Measurements from ENCODE around the gene PPIL6.

The PPIL6 gene

DNA sequence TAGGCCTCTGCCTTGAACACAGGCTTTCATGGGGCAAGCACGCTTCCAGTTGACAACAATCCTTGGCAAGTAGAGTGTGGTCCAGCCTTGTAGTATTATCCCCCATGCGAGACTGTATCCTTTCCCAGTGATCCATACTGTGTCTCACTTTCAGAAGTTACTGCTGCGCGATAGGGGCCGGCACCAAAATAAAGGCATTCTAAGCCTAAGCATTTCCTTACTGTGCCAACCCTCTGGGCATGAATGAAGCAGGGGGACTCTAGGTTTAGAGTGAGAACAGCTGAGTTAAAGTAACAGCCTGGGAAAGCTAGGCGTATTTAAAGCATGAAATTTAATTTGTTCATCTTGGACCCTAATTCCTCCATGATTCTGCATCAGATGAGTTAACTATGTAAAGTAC lies 97.5 kb downstream of the PPIL6 start:
- H4K91ac ChIP-seq (ENCODE audit: low read length): no peak overlapping the region
- H3K23ac ChIP-seq (ENCODE audit: low read length in 2 of 2): no peak overlapping the region
- H3K4me2 ChIP-seq (ENCODE audit: low read length, poor library complexity, severe bottlenecking): no peak overlapping the region
- H3K27me3 ChIP-seq (ENCODE audit: control insufficient read depth in 1 of 2, insufficient read depth in 1 of 2, low read length in 2 of 2): no peaks in the 10 kb centered on the region
- no peaks in the 10 kb centered on the region for H3K79me1 ChIP-seq (replicated peaks; ENCODE audit: low read length, poor library complexity, severe bottlenecking)
- H2AK5ac ChIP-seq (ENCODE audit: low read length, severe bottlenecking): no peak overlapping the region
- no peak overlapping the region for H3K4me3 ChIP-seq (ENCODE audit: insufficient read depth in 1 of 2, low read depth in 1 of 2, low read length in 2 of 2)
- no peaks in the 10 kb centered on the region for H3K4me1 ChIP-seq (ENCODE audit: control insufficient read depth, insufficient read depth, low read depth, low read length)
- no peak overlapping the region for H3K9ac ChIP-seq (ENCODE audit: low read length)
- no peak overlapping the region for H3K4ac ChIP-seq (ENCODE audit: low read depth in 1 of 2, low read length in 2 of 2)
- no peak overlapping the region for H3K14ac ChIP-seq (ENCODE audit: low read length in 2 of 2)
- H4K8ac ChIP-seq (ENCODE audit: low read length): no peak overlapping the region
- no peak overlapping the region for H3K27ac ChIP-seq (ENCODE audit: low read length, poor library complexity, severe bottlenecking)
- no peak overlapping the region for H3K18ac ChIP-seq (ENCODE audit: low read depth in 1 of 2, low read length in 2 of 2)
- no peak for DNase-seq
- H3K36me3 ChIP-seq (ENCODE audit: control insufficient read depth in 1 of 2, insufficient read depth in 2 of 2, low read depth in 1 of 2, low read length in 2 of 2): no peaks in the 10 kb centered on the region
- no peaks in the 10 kb centered on the region for H3K9me3 ChIP-seq (ENCODE audit: control insufficient read depth, low read length)
- no peak overlapping the region for H2BK120ac ChIP-seq (ENCODE audit: low read depth, low read length)
- no peak overlapping the region for H2BK15ac ChIP-seq (ENCODE audit: low read depth, poor library complexity, severe bottlenecking)
- no peak overlapping the region for H2AFZ ChIP-seq (ENCODE audit: low read depth, low read length)
- WGBS: 97% methylated on average over 5 of the region's 6 CpGs
- H2BK5ac ChIP-seq (ENCODE audit: low read depth, low read length, poor library complexity, severe bottlenecking): no peak overlapping the region
- no peak overlapping the region for H2BK12ac ChIP-seq (ENCODE audit: low read length in 2 of 2)

DNA sequence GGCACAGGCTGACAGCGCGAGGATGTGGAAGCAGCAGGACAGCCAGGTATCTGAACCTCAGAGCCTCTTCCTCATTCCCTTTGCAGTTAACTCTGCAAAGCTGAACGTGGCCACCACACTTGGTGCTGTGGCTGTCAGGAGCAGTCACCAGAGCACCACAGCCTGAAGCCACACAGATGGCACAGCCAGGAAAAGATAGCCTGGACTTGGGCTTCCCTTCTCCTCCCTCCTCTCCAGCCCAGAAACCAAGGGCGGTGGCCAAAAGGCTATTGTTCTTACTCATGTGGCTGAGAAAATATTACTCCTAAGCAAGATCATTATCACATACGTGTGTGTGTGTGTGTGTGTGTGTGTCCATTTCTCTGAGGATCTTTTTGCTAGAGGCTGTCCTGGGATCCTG lies 97.9 kb downstream of the PPIL6 start:
- H3K4me2 ChIP-seq (ENCODE audit: low read length, poor library complexity, severe bottlenecking): no peak overlapping the region
- DNase-seq: no peak
- no peak overlapping the region for H3K18ac ChIP-seq (ENCODE audit: low read depth in 1 of 2, low read length in 2 of 2)
- H3K4ac ChIP-seq (ENCODE audit: low read depth in 1 of 2, low read length in 2 of 2): no peak overlapping the region
- no peak overlapping the region for H3K27ac ChIP-seq (ENCODE audit: low read length, poor library complexity, severe bottlenecking)
- no peaks in the 10 kb centered on the region for H3K27me3 ChIP-seq (ENCODE audit: control insufficient read depth in 1 of 2, insufficient read depth in 1 of 2, low read length in 2 of 2)
- no peaks in the 10 kb centered on the region for H3K36me3 ChIP-seq (ENCODE audit: control insufficient read depth in 1 of 2, insufficient read depth in 2 of 2, low read depth in 1 of 2, low read length in 2 of 2)
- no peak overlapping the region for H4K8ac ChIP-seq (ENCODE audit: low read length)
- H3K9ac ChIP-seq (ENCODE audit: low read length): no peak overlapping the region
- no peaks in the 10 kb centered on the region for H3K9me3 ChIP-seq (ENCODE audit: control insufficient read depth, low read length)
- H4K91ac ChIP-seq (ENCODE audit: low read length): no peak overlapping the region
- no peaks in the 10 kb centered on the region for H3K79me1 ChIP-seq (replicated peaks; ENCODE audit: low read length, poor library complexity, severe bottlenecking)
- no peak overlapping the region for H2BK5ac ChIP-seq (ENCODE audit: low read depth, low read length, poor library complexity, severe bottlenecking)
- H2AFZ ChIP-seq (ENCODE audit: low read depth, low read length): no peak overlapping the region
- no peak overlapping the region for H2BK12ac ChIP-seq (ENCODE audit: low read length in 2 of 2)
- H2BK15ac ChIP-seq (ENCODE audit: low read depth, poor library complexity, severe bottlenecking): no peak overlapping the region
- H3K14ac ChIP-seq (ENCODE audit: low read length in 2 of 2): no peak overlapping the region
- H2BK120ac ChIP-seq (ENCODE audit: low read depth, low read length): no peak overlapping the region
- no peak overlapping the region for H3K4me3 ChIP-seq (ENCODE audit: insufficient read depth in 1 of 2, low read depth in 1 of 2, low read length in 2 of 2)
- H3K23ac ChIP-seq (ENCODE audit: low read length in 2 of 2): no peak overlapping the region
- no peaks in the 10 kb centered on the region for H3K4me1 ChIP-seq (ENCODE audit: control insufficient read depth, insufficient read depth, low read depth, low read length)
- H2AK5ac ChIP-seq (ENCODE audit: low read length, severe bottlenecking): no peak overlapping the region
- 91% methylated on average over 5 of the region's 5 CpGs for WGBS

DNA sequence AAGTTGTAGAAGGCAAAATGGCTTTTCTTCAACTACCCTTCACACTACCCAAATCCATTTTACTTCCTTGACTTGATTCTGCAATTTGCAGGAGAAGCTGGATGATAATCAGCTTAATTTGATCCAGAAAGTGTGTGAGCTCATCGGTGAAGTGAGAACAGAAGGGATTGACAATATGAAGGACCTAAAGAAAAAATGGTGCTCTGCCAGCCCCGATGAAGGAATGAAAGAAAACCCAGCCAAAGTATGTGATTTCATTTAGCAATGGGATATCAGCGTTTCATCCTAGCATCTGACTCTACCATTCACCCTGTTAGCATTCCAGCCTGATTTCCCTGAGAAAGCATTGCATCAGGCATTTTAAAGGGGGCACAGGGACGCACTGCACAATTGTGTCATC lies 99.6 kb downstream of the PPIL6 start:
- Histone ChIP-seq H3K27me3 (ENCODE audit: control insufficient read depth in 1 of 2, insufficient read depth in 1 of 2, low read length in 2 of 2) (no peaks in the 10 kb centered on the region), H3K4ac (ENCODE audit: low read depth in 1 of 2, low read length in 2 of 2) (no peak overlapping the region), H4K91ac (ENCODE audit: low read length) (no peak overlapping the region), H3K23ac (ENCODE audit: low read length in 2 of 2) (no peak overlapping the region), H2BK120ac (ENCODE audit: low read depth, low read length) (no peak overlapping the region), H3K9me3 (ENCODE audit: control insufficient read depth, low read length) (no peaks in the 10 kb centered on the region), H3K18ac (ENCODE audit: low read depth in 1 of 2, low read length in 2 of 2) (no peak overlapping the region), H2AFZ (ENCODE audit: low read depth, low read length) (no peak overlapping the region), H2BK5ac (ENCODE audit: low read depth, low read length, poor library complexity, severe bottlenecking) (no peak overlapping the region), H2AK5ac (ENCODE audit: low read length, severe bottlenecking) (no peak overlapping the region), H2BK12ac (ENCODE audit: low read length in 2 of 2) (no peak overlapping the region), H3K4me3 (ENCODE audit: insufficient read depth in 1 of 2, low read depth in 1 of 2, low read length in 2 of 2) (no peak overlapping the region), H2BK15ac (ENCODE audit: low read depth, poor library complexity, severe bottlenecking) (no peak overlapping the region), H3K4me2 (ENCODE audit: low read length, poor library complexity, severe bottlenecking) (no peak overlapping the region), H3K36me3 (ENCODE audit: control insufficient read depth in 1 of 2, insufficient read depth in 2 of 2, low read depth in 1 of 2, low read length in 2 of 2) (no peaks in the 10 kb centered on the region), H3K9ac (ENCODE audit: low read length) (peak overlapping the region; percentile 11), H3K79me1 (replicated peaks; ENCODE audit: low read length, poor library complexity, severe bottlenecking) (no peaks in the 10 kb centered on the region), H3K4me1 (ENCODE audit: control insufficient read depth, insufficient read depth, low read depth, low read length) (no peaks in the 10 kb centered on the region), H4K8ac (ENCODE audit: low read length) (no peak overlapping the region), H3K14ac (ENCODE audit: low read length in 2 of 2) (no peak overlapping the region), H3K27ac (ENCODE audit: low read length, poor library complexity, severe bottlenecking) (no peak overlapping the region)
- DNase-seq: no peak
- 93% methylated on average over 4 of the region's 4 CpGs for WGBS

All from mesenchymal stem cell (in vitro differentiated cells and primary cell).